CD4-positive, alpha-beta T cell treated with Interferon gamma for 1 hour (primary cell): Measurements from ENCODE around the gene CYP19A1.

Experiments used
- DNase-seq: peaks from one replicate; pipeline ENCODE4 v3.0.0-alpha.2; 2020

The CYP19A1 gene

GRCh38 chr15:51172193-51172592 is 166.2 kb downstream of the CYP19A1 start:
- DNase-seq = no peak

GRCh38 chr15:51171634-51171932 is 166.8 kb downstream of the CYP19A1 start:
- no peak for DNase-seq

GRCh38 chr15:51170882-51171633 is 167.3 kb downstream of the CYP19A1 start:
- no peak for DNase-seq

- no peak for DNase-seq
These were observed 169.7 kb downstream of the CYP19A1 start for GRCh38 chr15:51168700-51169099.

GRCh38 chr15:51163843-51164242 is 174.6 kb downstream of the CYP19A1 start:
- no peak for DNase-seq

GRCh38 chr15:51162865-51163762 is 175.3 kb downstream of the CYP19A1 start:
- DNase-seq = peak; percentile 23

GRCh38 chr15:51161491-51162220 is 176.7 kb downstream of the CYP19A1 start:
- DNase-seq = no peak

- no peak for DNase-seq
These were observed 177.9 kb downstream of the CYP19A1 start for GRCh38 chr15:51160484-51160883.
